GM12892 (cell line): ENCODE data around the gene SNRPD3.
"Not testable (repeated sequence)": the region's sequence is repeated elsewhere in the genome, so short reads cannot be mapped to it uniquely, and the experiment has no call there.

Source experiments
- POLR2A ChIP-seq: IDR thresholded peaks from 2 replicates; pipeline ENCODE4 v1.6.1; 2011; ENCODE audit warnings: low read depth, low read length, control low read depth
- POLR2AphosphoS5 ChIP-seq: IDR thresholded peaks from 2 replicates; pipeline ENCODE4 v1.6.1; 2011; ENCODE audit warnings: low read depth, low read length, control low read depth
- TAF1 ChIP-seq: IDR thresholded peaks from 2 replicates; pipeline ENCODE4 v1.6.1; 2011; ENCODE audit warnings: low read depth, mild to moderate bottlenecking, control low read depth, low read length, borderline replicate concordance

DNA sequence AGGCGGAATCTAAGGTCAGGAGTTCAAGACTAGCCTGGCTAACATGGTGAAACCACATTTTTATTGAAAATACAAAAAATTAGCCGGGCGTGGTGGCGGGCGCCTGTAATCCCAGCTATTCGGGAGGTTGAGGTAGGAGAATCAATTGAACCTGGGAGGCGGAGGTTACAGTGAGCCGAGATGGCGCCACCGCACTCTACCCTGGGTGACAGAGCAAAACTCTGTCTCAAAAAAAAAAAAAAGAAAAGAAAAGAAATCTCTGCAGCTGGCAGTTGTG lies 37.7 kb downstream of the SNRPD3 start:
- TF ChIP-seq TAF1, POLR2A, POLR2AphosphoS5: not testable (repeated sequence)
